Left ventricle myocardium inferior (tissue), 1 donor: ENCODE measurements around the gene TUNAR. TPM values are rescaled to one million over a fixed set of nuclear protein-coding genes. Genes with fewer than 3 reads are reported as not detected.

ENCODE experiments used
- DNase-seq: peaks from one replicate; pipeline ENCODE4 v3.0.0-alpha.2; 2020
- H3K27ac ChIP-seq: fragments of 200-600 bp; replicated peaks from 2 replicates; pipeline ENCODE4 v1.8.0; 2021
- H3K27me3 ChIP-seq: fragments of 200-600 bp; 2 replicates; pipeline ENCODE4 v1.8.0; 2021; ENCODE audit warnings: low read depth
- H3K36me3 ChIP-seq: fragments of 200-600 bp; 2 replicates; pipeline ENCODE4 v1.8.0; 2021
- H3K4me1 ChIP-seq: fragments of 200-600 bp; 2 replicates; pipeline ENCODE4 v1.8.0; 2021
- H3K4me3 ChIP-seq: fragments of 200-600 bp; 2 replicates; pipeline ENCODE4 v1.8.0; 2021; ENCODE audit warnings: mild to moderate bottlenecking, moderate library complexity
- H3K9me3 ChIP-seq: fragments of 200-600 bp; replicated peaks from 2 replicates; pipeline ENCODE4 v1.8.0; 2021
- intact Hi-C: fragments of 100-400 bp; cut with micrococcal nuclease; formaldehyde crosslinking; loops from one replicate; pipeline ENCODE4 v1.11.0; 2022
- total RNA-seq: library from RNA; stranded (reverse); fragmentation: NEBNext Ultra II Directional; extraction: Animal tissue kit (Norgen Biotek cat#: 25700); gene quantifications from one replicate; pipeline ENCODE4 v1.2.1, GENCODE V29; 2021
- TF ChIP-seq, protein P1 (sequence below): fragments of 200-600 bp; IDR thresholded peaks from 2 replicates; pipeline ENCODE4 v1.8.0; 2021; ENCODE audit warnings: antibody characterized with exemption, mild to moderate bottlenecking, borderline replicate concordance
- donor health status: DM: no; HTN: yes; CAD: no; lungs with severe emphysema.

The TUNAR gene
- total RNA-seq, 1 donor from 2014 or later, result not detected

DNA sequence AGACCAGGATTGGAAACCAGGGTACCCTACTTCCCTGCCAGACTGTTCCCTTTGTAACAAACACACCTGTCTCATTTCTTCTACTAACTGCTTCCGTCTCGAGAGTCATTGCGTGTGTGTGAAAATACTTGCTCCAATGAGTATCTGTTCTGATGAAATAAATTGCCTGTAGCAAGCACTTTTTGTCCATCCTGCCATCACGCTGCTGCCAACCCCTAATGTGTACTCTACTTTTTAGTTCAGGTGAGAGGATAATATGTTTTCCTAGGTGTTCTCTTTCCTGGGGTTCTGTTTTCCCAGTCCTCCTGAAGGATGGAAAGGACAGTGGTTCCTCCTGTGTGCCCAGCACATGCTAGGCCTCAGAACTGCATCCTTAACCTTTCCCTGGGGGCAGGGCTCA lies 1.0 kb downstream of the TUNAR start:
- H3K27me3 ChIP-seq, result peaks cover 100% of the 10 kb centered on the region
- TF ChIP-seq, protein P1, sequence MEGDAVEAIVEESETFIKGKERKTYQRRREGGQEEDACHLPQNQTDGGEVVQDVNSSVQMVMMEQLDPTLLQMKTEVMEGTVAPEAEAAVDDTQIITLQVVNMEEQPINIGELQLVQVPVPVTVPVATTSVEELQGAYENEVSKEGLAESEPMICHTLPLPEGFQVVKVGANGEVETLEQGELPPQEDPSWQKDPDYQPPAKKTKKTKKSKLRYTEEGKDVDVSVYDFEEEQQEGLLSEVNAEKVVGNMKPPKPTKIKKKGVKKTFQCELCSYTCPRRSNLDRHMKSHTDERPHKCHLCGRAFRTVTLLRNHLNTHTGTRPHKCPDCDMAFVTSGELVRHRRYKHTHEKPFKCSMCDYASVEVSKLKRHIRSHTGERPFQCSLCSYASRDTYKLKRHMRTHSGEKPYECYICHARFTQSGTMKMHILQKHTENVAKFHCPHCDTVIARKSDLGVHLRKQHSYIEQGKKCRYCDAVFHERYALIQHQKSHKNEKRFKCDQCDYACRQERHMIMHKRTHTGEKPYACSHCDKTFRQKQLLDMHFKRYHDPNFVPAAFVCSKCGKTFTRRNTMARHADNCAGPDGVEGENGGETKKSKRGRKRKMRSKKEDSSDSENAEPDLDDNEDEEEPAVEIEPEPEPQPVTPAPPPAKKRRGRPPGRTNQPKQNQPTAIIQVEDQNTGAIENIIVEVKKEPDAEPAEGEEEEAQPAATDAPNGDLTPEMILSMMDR, result no peak

DNA sequence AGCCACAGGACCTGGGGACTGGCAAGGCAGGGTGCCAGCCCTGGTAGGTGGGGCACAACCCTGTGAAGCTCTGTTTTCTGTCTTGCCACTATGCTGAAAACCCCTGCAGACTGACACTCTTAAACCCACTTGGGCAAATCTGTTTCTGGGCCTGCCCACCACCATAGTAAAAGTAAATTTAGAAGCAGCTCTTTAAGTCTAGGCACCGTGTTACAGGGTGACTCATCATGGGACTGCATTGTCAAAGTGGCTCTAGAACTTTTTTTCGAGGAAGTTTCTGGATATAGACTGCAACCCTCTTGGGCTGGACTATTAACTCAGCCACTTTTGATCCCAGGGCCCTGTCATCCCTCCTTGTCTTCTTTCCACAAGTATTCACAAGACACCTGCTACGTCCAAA lies 7.7 kb downstream of the TUNAR start:
- no peaks in the 10 kb centered on the region for H3K9me3 ChIP-seq
- TF ChIP-seq, protein P1, result no peak
- no peaks in the 10 kb centered on the region for H3K36me3 ChIP-seq
- DNase-seq, result no peak
- H3K27me3 ChIP-seq, result peaks cover 97% of the 10 kb centered on the region
- H3K4me3 ChIP-seq, result no peak overlapping the region
- H3K27ac ChIP-seq, result no peak overlapping the region
- no peaks in the 10 kb centered on the region for H3K4me1 ChIP-seq
- intact Hi-C loops, result no loop called here

More for the DNA sequence above, 1.0 kb downstream of the TUNAR start:
- H3K27ac ChIP-seq, result no peak overlapping the region
- H3K4me3 ChIP-seq, result no peak overlapping the region
- intact Hi-C loops, result no loop called here
- no peak for DNase-seq
- H3K9me3 ChIP-seq, result no peaks in the 10 kb centered on the region
- no peaks in the 10 kb centered on the region for H3K36me3 ChIP-seq
- H3K4me1 ChIP-seq, result peaks cover 14% of the 10 kb centered on the region

DNA sequence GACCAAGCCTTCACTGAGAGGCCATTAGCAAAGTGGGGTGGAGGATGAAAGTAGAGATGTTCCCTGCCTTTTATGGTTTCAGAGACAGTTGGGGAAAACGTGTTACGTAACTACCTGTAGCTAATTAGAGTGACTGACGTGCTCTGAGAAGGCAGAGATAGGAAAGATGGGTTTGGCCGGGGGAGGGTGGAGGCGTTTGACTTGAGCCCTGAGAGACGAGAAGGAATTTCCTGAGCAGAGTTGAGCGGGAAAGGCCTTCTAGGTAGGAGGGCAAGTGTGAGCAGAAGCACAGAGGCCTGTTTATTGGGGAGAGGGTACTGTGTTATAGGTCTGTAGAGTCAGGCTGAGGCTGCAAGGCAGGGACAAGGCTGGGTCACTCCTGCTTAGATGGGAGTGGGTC lies 8.6 kb downstream of the TUNAR start:
- Histone ChIP-seq H3K36me3 (no peaks in the 10 kb centered on the region), H3K9me3 (no peaks in the 10 kb centered on the region), H3K27ac (no peak overlapping the region), H3K4me1 (no peaks in the 10 kb centered on the region), H3K4me3 (no peak overlapping the region), H3K27me3 (peaks cover 97% of the 10 kb centered on the region)
- TF ChIP-seq, protein P1, result no peak
- intact Hi-C loops, result no loop called here
- no peak for DNase-seq

DNA sequence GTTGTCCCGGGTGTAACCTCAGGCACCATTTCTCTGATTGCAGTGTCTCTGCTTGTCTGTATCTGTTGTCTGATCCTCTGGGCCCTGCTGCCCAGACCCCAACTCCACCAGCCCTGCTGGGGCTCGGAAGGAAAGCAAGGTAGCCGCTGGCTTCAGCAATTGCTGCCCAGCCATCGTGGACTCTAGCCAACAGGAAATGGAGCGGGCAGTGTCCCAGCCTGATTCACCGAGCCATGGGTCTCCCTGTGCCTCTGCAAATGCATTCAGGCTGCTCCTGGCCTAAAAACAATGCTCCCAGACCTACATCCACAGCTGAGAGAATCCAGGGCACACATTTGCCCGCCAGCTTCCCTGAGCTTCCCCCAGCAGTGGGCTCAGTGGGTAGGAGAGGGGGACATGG lies 9.2 kb downstream of the TUNAR start:
- H3K9me3 ChIP-seq, result no peaks in the 10 kb centered on the region
- TF ChIP-seq, protein P1, result no peak
- intact Hi-C loops, result no loop called here
- DNase-seq, result no peak
- H3K4me3 ChIP-seq, result no peak overlapping the region
- H3K36me3 ChIP-seq, result no peaks in the 10 kb centered on the region
- no peaks in the 10 kb centered on the region for H3K4me1 ChIP-seq
- peaks cover 97% of the 10 kb centered on the region for H3K27me3 ChIP-seq
- H3K27ac ChIP-seq, result no peak overlapping the region

DNA sequence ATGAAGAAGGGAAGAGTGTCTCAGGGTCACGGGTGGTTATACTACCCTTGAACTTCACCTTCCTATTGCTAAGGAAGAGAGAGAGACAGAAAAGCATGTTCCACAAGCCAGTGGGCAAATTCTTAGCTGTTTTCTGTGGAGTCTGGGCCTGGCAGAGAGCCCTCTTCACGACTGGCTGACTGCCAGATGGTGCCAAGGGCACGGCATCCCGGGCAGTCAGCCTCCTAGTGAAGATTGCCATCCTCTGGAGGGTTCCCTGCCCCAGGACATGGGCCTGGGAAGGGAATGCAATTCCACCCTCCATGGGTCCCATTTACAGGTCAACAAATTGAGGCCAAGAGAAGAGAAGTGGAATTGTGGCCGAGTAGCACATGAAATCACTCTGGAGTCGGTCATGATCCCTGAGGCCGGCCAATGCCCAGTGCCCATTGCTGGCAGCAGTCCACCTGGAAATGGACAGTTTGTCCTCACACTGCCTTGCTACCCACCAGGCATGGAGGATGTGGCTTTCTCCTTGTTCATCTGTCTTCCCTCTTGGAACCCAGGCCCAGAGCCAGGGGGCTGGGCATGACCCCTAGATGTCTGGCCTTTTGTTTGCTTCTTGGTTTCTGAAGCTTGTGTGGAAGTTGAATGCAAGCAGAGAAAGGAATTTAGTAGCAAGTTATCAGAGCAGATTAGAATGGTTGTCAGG lies 9.9 kb downstream of the TUNAR start:
- Histone ChIP-seq H3K4me3 (no peak overlapping the region), H3K4me1 (no peaks in the 10 kb centered on the region), H3K27ac (no peak overlapping the region), H3K9me3 (no peaks in the 10 kb centered on the region), H3K27me3 (peaks cover 97% of the 10 kb centered on the region), H3K36me3 (no peaks in the 10 kb centered on the region)
- intact Hi-C loops, result no loop called here
- DNase-seq, result no peak
- TF ChIP-seq, protein P1, result no peak
